ENCODE measurements around the gene EEF1AKMT4.

EEF1AKMT4 gene

GRCh38 chr3:184235381-184236032 lies 14.0 kb upstream of the EEF1AKMT4 start:
- no peaks in the 10 kb centered on the region for H3K36me3 ChIP-seq (ENCODE audit: control insufficient read depth, low read length)
- no peaks in the 10 kb centered on the region for H3K9me2 ChIP-seq (replicated peaks; ENCODE audit: control insufficient read depth, low read length)
- H3K79me2 ChIP-seq (ENCODE audit: control insufficient read depth, low read length): no peaks in the 10 kb centered on the region
- no peak overlapping the region for H3K27ac ChIP-seq (ENCODE audit: low read depth, low read length)
- H3F3A ChIP-seq (ENCODE audit: control insufficient read depth, insufficient read depth): 0 out of 2 replicates have a peak, but pooled peaks cover 5% of the 10 kb centered on the region
- no peak overlapping the region for H3K4me3 ChIP-seq (ENCODE audit: low read length)
- H3K4me2 ChIP-seq (ENCODE audit: low read length): no peak overlapping the region
- H3K9me3 ChIP-seq (ENCODE audit: control insufficient read depth, insufficient read depth, low read length): no peaks in the 10 kb centered on the region
- H4K20me1 ChIP-seq (ENCODE audit: control insufficient read depth, insufficient read depth, low read depth, low read length): no peaks in the 10 kb centered on the region
- TF ChIP-seq CTCF (IDR thresholded peaks at IDR 0.05; ENCODE audit: low read depth, low read length, poor library complexity, severe bottlenecking) (no peak), EZH2phosphoT487 (IDR thresholded peaks at IDR 0.05; ENCODE audit: borderline replicate concordance, low read length) (no peak)
- peaks cover 17% of the 10 kb centered on the region for H3K4me1 ChIP-seq (ENCODE audit: control insufficient read depth, low read length)
- H3K27me3 ChIP-seq (ENCODE audit: control insufficient read depth, low read length): peaks cover 22% of the 10 kb centered on the region

- no peaks in the 10 kb centered on the region for H3K79me2 ChIP-seq (ENCODE audit: control insufficient read depth, low read length)
- 0 out of 2 replicates have a peak, but pooled peaks cover 5% of the 10 kb centered on the region for H3F3A ChIP-seq (ENCODE audit: control insufficient read depth, insufficient read depth)
- no peak overlapping the region for H3K27ac ChIP-seq (ENCODE audit: low read depth, low read length)
- H3K4me1 ChIP-seq (ENCODE audit: control insufficient read depth, low read length): peaks cover 17% of the 10 kb centered on the region
- H3K27me3 ChIP-seq (ENCODE audit: control insufficient read depth, low read length): peaks cover 17% of the 10 kb centered on the region
- H3K9me2 ChIP-seq (replicated peaks; ENCODE audit: control insufficient read depth, low read length): no peaks in the 10 kb centered on the region
- H4K20me1 ChIP-seq (ENCODE audit: control insufficient read depth, insufficient read depth, low read depth, low read length): no peaks in the 10 kb centered on the region
- H3K4me3 ChIP-seq (ENCODE audit: low read length): no peak overlapping the region
- H3K4me2 ChIP-seq (ENCODE audit: low read length): no peak overlapping the region
- H3K9me3 ChIP-seq (ENCODE audit: control insufficient read depth, insufficient read depth, low read length): no peaks in the 10 kb centered on the region
- TF ChIP-seq CTCF (IDR thresholded peaks at IDR 0.05; ENCODE audit: low read depth, low read length, poor library complexity, severe bottlenecking): no peak
- no peak for TF ChIP-seq EZH2phosphoT487 (IDR thresholded peaks at IDR 0.05; ENCODE audit: borderline replicate concordance, low read length)
- H3K36me3 ChIP-seq (ENCODE audit: control insufficient read depth, low read length): no peaks in the 10 kb centered on the region
These were observed 13.4 kb upstream of the EEF1AKMT4 start for GRCh38 chr3:184236033-184236410.

- H3K4me1 ChIP-seq (ENCODE audit: control insufficient read depth, low read length): peaks cover 14% of the 10 kb centered on the region
- peaks cover 11% of the 10 kb centered on the region for H3K27me3 ChIP-seq (ENCODE audit: control insufficient read depth, low read length)
- no peaks in the 10 kb centered on the region for H3K9me3 ChIP-seq (ENCODE audit: control insufficient read depth, insufficient read depth, low read length)
- no peaks in the 10 kb centered on the region for H3K79me2 ChIP-seq (ENCODE audit: control insufficient read depth, low read length)
- no peaks in the 10 kb centered on the region for H4K20me1 ChIP-seq (ENCODE audit: control insufficient read depth, insufficient read depth, low read depth, low read length)
- H3F3A ChIP-seq (ENCODE audit: control insufficient read depth, insufficient read depth): 0 out of 2 replicates have a peak, but pooled peaks cover 4% of the 10 kb centered on the region
- H3K9me2 ChIP-seq (replicated peaks; ENCODE audit: control insufficient read depth, low read length): no peaks in the 10 kb centered on the region
- H3K4me2 ChIP-seq (ENCODE audit: low read length): no peak overlapping the region
- no peaks in the 10 kb centered on the region for H3K36me3 ChIP-seq (ENCODE audit: control insufficient read depth, low read length)
- no peak overlapping the region for H3K4me3 ChIP-seq (ENCODE audit: low read length)
- no peak overlapping the region for H3K27ac ChIP-seq (ENCODE audit: low read depth, low read length)
- TF ChIP-seq EZH2phosphoT487 (IDR thresholded peaks at IDR 0.05; ENCODE audit: borderline replicate concordance, low read length): no peak
- TF ChIP-seq CTCF (IDR thresholded peaks at IDR 0.05; ENCODE audit: low read depth, low read length, poor library complexity, severe bottlenecking): no peak
These were observed 12.8 kb upstream of the EEF1AKMT4 start for GRCh38 chr3:184236636-184237035.
